Dermis microvascular lymphatic vessel endothelial cell (primary cell): ENCODE results near the gene IFT88. TPM values are rescaled to one million over a fixed set of nuclear protein-coding genes. Genes with fewer than 3 reads are reported as not detected.
A peak's percentile ranks its signal among the peaks of the same experiment; 100 is the strongest.

ENCODE experiments used
- DNase-seq, 2 donors: peaks; one replicate each; pipeline versions ENCODE4 v3.0.0 to v3.0.0-alpha.2; 2010; ENCODE audit warnings: low read depth in 2 of 2
- total RNA-seq: library from RNA; depleted of rRNA; stranded (reverse); fragments of >200 nt; gene quantifications from 2 replicates; pipeline ENCODE4 v1.2.1, GENCODE V29; 2014

The IFT88 gene
- total RNA-seq, 1 donor from 2014 or later: 7.7 TPM

DNA sequence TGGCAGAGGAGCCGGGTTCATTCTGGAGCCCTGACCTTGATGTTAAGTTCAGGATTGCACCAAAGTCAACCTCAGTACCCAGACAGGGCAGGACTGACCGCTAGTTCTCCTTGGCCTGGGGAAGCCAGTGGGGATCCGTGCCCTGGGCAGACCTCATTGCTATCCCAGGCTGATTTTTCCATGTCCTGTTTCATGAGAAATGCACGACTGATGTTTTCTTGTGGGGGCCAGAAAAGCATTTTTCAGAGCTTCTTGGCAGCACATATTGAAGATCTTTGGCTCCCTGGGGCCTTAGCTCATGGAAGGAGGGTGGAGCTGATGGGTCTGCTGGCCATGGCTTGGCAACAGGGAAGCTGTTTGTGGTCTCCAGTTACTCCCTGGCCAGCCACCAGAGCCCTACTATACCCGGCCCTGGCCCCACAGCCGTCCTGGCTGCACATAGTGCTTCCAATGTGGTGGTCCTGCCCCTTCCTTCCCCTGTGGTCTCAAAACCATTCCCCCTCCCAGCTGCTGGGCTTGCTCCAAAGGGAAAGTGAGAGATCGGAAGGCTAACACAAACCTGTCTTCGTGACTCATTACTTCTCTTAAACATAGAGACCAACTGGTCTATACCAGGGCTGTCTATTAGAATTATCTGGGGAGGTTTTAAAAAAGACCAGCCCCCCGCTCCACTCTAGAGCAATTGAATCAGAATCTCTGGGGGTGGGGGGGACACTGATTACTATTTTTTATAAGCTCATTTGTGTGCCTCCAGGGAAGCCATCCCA is 147.8 kb downstream of the IFT88 start:
- peak in 1 of 2 donors; percentile 91 for DNase-seq

DNA sequence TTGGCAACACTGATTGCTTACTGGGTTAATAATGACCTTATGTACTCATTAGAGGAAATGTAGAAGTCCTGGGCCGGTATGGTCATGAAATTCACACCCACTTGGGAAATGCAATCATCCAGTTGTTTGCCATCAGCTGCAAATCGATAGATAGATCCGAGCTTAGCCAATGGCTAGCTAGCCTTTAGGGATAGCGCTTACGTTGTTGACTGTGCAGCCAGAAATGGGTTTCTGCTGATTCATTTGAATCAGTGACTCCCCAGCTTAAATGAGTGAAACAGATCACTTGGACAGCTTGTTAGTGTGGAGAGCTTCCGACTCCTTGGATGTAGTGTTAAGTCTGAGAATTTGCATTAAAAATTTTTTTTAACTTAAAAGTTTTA is 148.4 kb downstream of the IFT88 start:
- peak in 1 of 2 donors; percentile 19 for DNase-seq

DNA sequence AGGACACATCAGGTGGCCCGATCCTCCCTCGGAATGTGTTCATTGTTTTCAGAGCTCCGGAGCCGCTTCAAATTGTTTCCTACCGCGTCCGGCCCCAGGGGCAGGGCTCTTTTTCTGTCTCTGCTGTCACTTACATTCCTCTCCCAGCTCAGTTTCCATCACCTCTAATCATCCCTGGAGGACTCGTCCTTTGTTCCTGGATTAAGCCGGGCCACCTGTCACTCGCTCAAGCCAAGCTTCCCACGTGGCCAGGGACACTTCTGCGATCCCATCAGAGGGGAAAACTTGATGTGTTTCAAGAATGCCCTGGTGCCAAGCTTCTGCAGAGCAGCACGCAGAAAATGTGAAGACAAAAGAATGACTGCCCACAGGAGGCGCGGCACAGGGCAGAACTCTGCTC is 150.0 kb downstream of the IFT88 start:
- DNase-seq: no peak

DNA sequence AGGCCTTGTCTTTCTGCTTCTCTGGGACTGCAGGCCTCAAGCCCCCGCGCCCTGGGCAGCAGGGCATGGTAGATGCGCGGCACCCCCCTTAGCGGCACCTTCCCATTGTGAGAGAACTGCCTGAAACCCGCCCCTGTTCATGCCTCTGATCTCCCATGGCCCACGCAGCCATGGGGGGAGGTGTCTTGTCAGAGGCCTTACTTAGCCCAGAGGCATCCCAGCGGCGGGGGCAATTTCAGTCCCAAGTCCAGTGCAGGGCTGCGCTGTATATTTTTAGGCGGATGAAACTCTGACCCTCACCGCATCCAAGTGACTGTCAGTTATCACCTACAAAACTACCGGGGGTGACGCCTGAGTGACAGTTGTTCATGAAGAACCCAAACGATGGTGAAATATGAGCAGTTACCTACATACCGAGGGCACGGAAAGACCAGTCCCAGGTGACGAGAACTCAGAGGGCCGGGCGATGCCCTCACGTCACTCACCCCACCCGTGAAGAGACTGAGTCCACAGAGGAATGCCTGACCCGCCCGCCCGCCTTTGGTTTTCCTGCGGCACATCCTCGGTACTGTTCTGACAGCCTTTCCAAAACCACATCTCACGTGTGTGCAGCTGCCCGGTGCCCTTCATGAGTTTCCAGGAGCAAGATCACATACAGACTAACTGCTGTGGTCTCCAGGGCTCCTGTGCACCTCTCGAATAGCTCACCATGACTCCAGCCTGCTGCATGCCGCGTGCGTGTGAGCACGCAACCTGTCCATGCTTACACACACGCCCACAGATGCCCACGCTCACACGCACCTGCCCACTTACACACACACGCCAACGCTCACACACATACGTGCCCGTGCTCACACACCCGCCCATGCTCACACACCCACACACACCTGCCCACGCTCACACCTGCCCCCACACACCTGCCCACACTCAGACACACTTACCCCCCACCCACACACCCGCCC is 150.9 kb downstream of the IFT88 start:
- DNase-seq: no peak

DNA sequence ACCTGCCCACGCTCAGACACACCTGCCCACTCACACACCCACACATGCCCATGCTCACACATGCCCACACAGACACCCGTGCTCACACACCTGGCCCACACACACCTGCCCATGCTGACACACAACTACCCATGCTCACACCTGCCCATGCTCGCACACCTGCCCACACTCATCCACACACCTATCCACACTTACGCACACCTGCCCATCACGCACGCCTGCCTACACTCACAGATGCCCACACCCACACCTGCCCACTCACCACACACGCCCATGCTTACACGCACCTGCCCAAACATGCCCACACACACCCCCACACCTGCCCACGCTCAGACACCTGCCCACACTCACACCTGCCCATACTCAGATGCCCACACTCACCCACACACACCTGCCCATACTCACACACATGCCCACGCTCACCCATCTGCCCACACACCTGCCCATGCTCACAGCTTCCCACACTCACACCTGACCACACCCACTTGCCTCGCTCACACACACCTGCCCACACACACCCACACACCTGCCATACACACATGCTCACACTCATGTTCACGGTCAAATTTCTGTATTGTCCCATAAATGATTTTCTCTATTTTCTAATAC is 152.1 kb downstream of the IFT88 start:
- DNase-seq: no peak

DNA sequence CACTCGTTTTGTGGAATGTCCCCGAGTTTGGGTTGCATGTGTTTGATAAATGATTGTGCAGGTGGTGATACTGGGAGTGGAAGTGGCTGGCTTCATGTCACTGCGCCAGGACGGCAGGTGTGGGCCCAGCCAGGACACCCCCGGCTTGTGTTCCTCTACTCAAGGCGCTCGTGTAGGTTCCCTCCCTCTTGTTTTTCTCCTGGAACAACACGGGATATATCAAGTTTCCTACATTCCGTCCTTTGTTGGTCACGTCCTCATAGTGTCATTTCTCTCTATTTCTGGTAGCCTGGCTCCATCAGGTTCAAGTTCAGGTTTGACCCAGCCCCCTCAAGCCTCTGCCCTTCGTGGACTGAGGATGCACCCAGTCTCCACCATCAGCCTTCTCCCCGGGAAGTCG is 152.8 kb downstream of the IFT88 start:
- DNase-seq: no peak

DNA sequence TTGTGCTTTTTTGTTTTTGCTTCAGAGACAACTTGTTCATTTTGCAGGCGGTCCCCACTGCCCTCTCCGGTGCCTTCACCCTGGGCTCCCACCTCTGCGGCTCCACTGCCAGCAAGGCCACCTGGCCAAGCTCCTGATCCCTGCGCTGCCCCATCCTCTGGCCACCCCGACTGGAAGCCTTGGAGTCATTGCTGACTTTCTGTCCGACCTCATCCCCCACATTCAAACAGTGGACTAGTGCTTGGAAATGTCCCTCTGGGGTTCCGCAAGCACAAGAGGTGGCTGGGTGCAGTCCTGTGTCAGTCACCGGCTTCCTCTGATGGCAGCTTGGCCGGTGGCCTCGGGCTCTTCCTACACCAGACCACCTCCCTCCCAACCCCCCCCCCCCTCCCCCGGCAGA is 153.5 kb downstream of the IFT88 start:
- DNase-seq: no peak

DNA sequence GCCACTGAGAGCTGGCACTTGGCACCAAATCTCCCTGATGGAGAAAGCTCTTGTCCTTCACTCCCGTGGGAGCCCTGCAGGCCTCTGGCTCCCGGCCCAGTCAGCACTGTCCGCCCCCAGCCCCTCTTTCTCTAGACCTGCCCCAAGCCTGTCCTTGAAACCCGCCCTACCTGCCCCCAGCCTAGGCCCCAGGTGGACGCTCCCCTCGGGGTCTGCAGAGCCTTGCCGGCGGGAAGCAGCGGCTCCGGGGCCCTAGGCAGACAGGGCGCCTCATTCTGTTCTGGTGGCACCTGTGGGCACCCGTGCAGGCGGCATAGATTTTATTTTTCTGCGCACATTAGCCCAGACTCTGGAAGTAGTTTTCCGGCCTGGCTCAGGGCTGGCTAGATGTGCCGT is 154.1 kb downstream of the IFT88 start:
- no peak for DNase-seq

DNA sequence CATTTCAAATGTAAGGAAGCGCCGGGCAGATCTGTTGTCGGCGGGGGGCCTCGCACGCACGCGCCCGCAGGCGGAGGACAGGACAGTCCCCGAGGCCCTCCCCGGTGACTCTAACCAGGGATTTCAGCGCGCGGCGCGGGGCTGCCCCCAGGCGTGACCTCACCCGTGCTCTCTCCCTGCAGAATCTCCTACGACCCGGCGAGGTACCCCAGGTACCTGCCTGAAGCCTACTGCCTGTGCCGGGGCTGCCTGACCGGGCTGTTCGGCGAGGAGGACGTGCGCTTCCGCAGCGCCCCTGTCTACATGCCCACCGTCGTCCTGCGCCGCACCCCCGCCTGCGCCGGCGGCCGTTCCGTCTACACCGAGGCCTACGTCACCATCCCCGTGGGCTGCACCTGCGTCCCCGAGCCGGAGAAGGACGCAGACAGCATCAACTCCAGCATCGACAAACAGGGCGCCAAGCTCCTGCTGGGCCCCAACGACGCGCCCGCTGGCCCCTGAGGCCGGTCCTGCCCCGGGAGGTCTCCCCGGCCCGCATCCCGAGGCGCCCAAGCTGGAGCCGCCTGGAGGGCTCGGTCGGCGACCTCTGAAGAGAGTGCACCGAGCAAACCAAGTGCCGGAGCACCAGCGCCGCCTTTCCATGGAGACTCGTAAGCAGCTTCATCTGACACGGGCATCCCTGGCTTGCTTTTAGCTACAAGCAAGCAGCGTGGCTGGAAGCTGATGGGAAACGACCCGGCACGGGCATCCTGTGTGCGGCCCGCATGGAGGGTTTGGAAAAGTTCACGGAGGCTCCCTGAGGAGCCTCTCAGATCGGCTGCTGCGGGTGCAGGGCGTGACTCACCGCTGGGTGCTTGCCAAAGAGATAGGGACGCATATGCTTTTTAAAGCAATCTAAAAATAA is 154.7 kb downstream of the IFT88 start:
- peak in 1 of 2 donors; percentile 68 for DNase-seq

DNA sequence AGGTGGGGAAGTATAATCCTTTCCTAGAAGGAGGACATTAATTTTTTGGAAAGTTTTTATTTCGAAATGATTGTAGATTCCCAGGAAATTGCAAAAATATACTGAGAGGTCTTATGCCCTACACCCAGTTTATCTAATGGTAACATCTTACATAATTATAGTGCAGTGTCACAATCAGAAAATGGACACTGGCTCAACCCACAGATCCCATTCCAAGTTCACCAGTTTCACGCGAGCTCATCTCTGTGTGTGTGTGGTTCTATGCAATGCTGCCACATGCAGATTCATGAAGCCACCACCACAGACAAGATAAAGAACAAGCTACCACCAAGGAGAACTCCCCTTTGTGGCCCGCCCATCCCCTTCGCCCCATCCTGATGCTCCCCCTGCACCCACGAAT is 160.9 kb downstream of the IFT88 start:
- no peak for DNase-seq

DNA sequence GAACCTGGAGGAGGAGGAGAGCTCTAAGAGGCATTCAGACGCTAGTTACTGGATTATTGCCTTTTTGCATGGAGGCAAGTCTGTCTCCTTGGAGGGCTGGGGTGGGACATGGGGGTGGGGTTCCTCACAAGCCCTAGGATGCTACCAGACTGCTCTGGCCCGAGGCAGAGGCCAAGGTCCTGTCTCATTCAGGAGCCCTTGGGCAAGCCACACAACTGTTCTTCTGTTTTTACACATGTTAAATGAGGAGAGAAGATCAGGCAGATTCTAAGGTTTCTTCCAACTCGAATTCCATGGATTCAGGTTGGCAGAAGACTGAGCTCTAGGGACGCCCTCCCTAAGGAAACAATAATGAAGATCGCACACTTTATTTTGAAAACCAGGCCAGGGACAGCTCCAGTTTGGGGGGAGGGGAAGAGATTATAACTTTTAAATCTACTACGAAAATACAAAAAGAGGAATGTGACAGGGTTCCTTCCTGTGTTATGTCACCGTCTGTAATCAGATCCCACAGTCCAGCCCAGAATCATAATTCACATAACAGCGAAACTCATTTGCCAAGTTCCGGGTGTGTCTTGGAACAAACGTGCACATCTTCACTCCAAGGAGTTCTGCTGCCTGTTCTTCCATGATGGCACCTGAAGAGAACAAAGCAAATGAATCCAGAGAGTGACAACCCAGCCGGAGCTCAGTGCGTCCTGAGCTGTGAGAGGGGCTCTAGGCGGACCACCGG is 161.8 kb downstream of the IFT88 start:
- DNase-seq: peak; percentile 39 to 60

DNA sequence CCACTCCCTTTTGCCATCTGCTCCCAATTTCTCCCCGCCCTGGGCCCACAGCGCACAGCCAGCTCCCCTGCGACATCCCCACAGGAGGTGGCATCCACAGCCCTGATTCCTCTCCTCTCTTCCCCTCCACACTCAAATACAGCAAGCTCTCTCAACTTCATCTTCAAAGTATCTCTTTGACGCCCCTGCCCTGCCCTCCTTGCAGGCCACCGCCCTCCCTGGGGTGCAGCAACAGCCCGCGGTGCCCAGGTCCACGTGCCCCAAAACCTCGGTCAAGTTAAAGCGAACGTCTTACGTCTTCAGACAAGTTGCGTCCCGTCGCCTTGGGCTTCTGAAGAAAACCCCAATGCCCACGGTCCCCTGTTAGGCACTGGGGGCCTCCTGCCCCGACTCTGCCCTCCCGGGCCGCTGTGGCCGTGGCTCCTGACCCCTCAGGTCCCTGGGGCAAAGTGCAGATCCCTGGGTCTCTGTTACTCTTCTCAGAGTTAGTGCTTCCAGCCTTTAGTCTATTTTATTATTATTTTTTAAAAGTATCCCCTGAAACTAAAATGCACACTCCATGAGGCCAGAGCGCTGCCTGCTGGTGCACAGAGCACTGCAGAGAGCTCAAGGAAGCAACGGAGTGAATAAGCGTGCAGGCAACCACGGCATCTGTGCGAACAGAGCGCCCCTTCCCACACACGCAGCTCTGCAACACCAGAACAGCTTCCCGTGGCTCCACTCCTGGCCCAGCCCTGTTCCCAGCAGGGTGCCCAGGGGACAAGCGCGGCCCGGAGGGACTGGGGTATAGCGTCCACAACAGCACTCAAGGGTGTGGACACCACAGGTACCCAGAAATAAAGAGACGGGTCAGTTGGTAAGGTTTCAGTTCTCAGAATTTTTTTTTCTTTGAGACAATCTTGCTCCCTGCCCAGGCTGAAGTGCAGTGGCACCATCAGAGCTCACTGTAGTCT is 163.0 kb downstream of the IFT88 start:
- DNase-seq: no peak

DNA sequence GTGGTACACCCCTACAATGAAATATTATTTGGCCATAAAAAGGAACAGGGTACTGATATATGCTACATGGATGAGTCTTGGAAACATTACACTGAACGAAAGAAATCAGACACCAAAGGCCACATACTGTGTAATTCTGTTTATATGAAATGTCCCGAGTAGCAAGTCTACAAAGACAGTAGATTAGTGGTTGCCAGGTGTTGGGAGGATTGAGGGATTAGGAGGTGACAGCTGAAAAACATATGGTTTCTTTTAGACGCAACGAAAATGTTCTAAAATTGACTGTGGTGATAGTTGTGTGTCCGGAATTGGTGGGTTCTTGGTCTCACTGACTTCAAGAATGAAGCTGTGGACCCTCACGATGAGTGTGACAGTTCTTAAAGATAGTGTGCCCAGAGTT is 171.7 kb downstream of the IFT88 start:
- no peak for DNase-seq

DNA sequence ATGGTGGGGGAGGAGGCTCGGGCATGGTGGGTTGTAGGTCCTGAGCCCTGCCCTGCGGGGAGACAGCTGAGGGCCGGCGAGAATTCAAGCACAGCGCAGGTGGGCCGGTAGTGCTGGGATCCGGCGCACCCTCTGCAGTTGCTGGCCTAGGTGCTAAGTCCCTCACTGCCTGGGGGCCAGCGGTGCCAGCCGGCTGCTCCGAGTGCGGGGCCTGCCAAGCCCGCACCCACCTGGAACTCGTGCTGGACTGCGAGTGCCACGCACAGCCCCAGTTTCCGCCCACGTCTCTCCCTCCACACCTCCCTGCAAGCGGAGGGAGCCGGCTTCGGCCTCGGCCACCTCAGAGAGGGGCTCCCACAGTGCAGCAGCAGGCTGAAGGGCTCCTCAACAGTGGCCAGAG is 173.1 kb downstream of the IFT88 start:
- DNase-seq: no peak

Other genes with a start within 250 kb of the IFT88 start
- gene CRYL1, start 41.3 kb upstream of the IFT88 start, total RNA-seq: 36.8 and 40.7 TPM in 2 replicates
- gene IL17D, start 136.5 kb downstream of the IFT88 start, total RNA-seq: 1.3 and 3.4 TPM in 2 replicates
- gene EEF1AKMT1, start 206.8 kb downstream of the IFT88 start, total RNA-seq: 5.4 and 5.6 TPM in 2 replicates